ENCODE results near the gene FBXL2.

- TF ChIP-seq POLR2A (IDR thresholded peaks at IDR 0.05; ENCODE audit: low read length) (no peak), GATA1 (IDR thresholded peaks at IDR 0.05; ENCODE audit: low read depth, low read length) (no peak)
Measured at GRCh38 chr3:33417066-33417673, 139.9 kb downstream of the FBXL2 start.

Measured in erythroblast (primary cell).